Pancreas (tissue), 10 donors: ENCODE results near the gene PTX4. TPM values are rescaled to one million over a fixed set of nuclear protein-coding genes. Genes with fewer than 3 reads are reported as not detected.

Experiments
- ATAC-seq, 4 donors: fragments of 200-7000 bp; cut with Tn5 transposase; one replicate each; pipeline versions ENCODE4 v1.8.0 to v1.9.1; 2020; ENCODE audit warnings: mild to moderate bottlenecking in 4 of 4, moderate library complexity in 4 of 4
- DNase-seq, 6 donors: peaks; one replicate each; pipeline ENCODE4 v3.0.0-alpha.2; 2020
- FAIRE-seq: peaks from 2 replicates; lab custom pipeline; 2012; peaks lifted over from hg19 to GRCh38; lab: Jason Lieb, UNC
- H3K27ac ChIP-seq, 4 donors: fragments of 200-600 bp; sonication (generic); 1 replicate in 3 of 4; 2 replicates in 1 of 4; pipeline versions ENCODE4 v1.5.0 to v1.8.0; 2020
- H3K27me3 ChIP-seq, 4 donors: fragments of 200-600 bp; one replicate each; pipeline ENCODE4 v1.8.0; 2021
- H3K36me3 ChIP-seq, 3 donors: fragments of 200-600 bp; sonication (generic) in 1 of 3; one replicate each; pipeline versions ENCODE4 v1.5.0 to v1.8.0; 2020 to 2021
- H3K4me1 ChIP-seq, 3 donors: fragments of 200-600 bp; one replicate each; pipeline ENCODE4 v1.8.0; 2021
- H3K4me3 ChIP-seq, 4 donors: fragments of 200-600 bp; sonication (generic) in 2 of 4; one replicate each; pipeline versions ENCODE4 v1.5.0 to v1.8.0; 2020 to 2021
- H3K9me3 ChIP-seq, 4 donors: fragments of 200-600 bp; one replicate each; pipeline ENCODE4 v1.8.0; 2021
- WGBS, 2 donors: extraction: QIAGEN DNeasy Blood & Tissue Kit; methylation state at CpG; one replicate each; pipeline ENCODE4 v1.1.7; 2013; 5-methylcytosine and 5-hydroxymethylcytosine counted together
- intact Hi-C, 3 donors: fragments of 100-400 bp; cut with DNase I; formaldehyde crosslinking; loops; one replicate each; pipeline versions ENCODE4 v1.11.1 to v1.14.2; 2022
- polyA plus RNA-seq, 2 donors: library from polyadenylated mRNA; stranded (reverse); fragments of 200-250 nt; gene quantifications; one replicate each; pipeline ENCODE4 v1.2.3, GENCODE V29; 2013
- total RNA-seq, 6 donors: library from RNA; stranded (reverse); fragmentation: NEBNext Ultra II Directional in 4 of 6; extraction: Animal tissue kit (Norgen Biotek cat#: 25700) in 4 of 6; gene quantifications; one replicate each; pipeline versions ENCODE4 v1.2.1 to v1.2.4, GENCODE V29; 2021 to 2023
- TF ChIP-seq, protein P1 (sequence below), 4 donors: fragments of 200-600 bp; sonication (generic) in 3 of 4; IDR thresholded peaks; one replicate each; pipeline versions ENCODE4 v1.5.0 to v1.8.0; 2021; ENCODE audit warnings: antibody characterized with exemption in 4 of 4
- donor health status: healthy with polysubstance abuse.
- donor health status: DM: no; HTN: no; CAD: no; lungs with moderate emphysema.
- donor health status: DM: no; HTN: no; CAD: no.
- donor health status: control.
- donor health status: control.
- donor health status: Bipolar disorder and iron deficiency.
- donor health status: DM: yes; HTN: yes; CAD: no.
- donor health status: DM: no; HTN: no; CAD: no.
- donor health status: DM: no; HTN: no; CAD: no.
- donor health status: DM: yes; HTN: yes; CAD: no.

PTX4 gene
- total and polyA plus RNA-seq, 8 donors, result not detected

DNA sequence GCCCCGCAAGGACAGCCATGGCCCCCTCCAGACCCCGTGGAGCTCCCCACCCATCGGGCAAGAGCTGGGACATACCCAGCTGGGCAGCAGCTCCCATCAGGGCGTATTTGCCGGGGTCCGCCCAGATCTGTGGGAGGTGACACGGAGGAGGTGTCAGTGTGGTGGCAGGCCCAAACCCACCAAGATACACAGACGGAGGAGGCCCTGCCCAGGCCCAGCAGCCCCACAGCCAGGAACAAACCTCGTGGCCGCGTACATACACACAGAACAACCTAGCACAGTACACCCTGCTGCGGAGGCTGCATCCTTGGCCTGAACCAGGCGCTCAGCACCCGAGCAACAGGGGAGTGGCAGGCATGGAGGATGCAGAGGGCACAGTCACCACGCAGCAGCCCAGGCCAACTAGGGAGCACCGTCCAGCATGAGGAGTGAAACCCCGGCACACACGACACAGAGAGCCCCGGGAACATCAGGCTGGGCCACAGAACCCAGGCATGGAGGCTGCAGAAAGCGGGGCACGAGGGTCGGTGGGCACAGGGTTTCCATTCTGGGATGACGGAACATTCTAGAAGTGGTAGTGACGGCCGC lies 39.4 kb downstream of the PTX4 start:
- WGBS, 2 donors, result 95 to 96% methylated on average over 25 of the region's 25 CpGs
- DNase-seq, result peak in 1 of 6 donors; percentile 62

DNA sequence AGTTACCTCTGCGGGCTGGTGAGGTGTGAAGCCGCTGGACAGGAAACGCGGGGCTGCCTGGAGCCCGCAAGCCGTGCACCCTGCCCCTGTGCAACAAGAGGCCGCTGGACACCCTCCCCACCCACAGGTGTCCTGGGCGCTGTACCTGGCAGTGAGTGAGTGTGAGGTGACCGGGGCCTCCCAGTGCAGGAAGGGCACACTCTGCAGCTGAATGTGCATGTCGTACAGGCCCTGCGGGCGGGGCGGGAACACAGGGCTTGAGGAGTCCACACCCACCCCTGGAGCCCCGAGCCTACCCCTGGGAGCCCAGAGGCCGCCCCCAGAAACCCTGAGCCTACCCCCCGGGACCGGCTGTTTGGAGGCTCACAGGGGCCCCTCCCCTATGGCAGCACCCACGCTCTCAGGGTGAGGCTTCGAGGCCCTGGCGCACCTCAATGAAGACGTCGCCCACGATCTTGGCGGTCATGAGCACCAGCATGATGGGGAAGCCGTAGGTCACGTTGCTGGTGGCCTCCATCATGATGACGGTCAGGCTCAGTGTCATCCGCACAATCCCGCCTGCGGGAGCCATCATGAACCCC lies 40.1 kb downstream of the PTX4 start:
- no peak for DNase-seq
- Histone ChIP-seq H3K4me1 (no peaks in the 10 kb centered on the region), H3K4me3 (no peak overlapping the region), H3K36me3 (peaks cover 0 to 9% (median 7%) of the 10 kb centered on the region in 3 donors), H3K9me3 (no peaks in the 10 kb centered on the region), H3K27me3 (no peaks in the 10 kb centered on the region), H3K27ac (no peak overlapping the region)
- no peak for FAIRE-seq
- no peak for ATAC-seq
- 94 to 96% methylated on average over 29 to 30 of the region's 30 CpGs for WGBS, 2 donors
- TF ChIP-seq, protein P1, sequence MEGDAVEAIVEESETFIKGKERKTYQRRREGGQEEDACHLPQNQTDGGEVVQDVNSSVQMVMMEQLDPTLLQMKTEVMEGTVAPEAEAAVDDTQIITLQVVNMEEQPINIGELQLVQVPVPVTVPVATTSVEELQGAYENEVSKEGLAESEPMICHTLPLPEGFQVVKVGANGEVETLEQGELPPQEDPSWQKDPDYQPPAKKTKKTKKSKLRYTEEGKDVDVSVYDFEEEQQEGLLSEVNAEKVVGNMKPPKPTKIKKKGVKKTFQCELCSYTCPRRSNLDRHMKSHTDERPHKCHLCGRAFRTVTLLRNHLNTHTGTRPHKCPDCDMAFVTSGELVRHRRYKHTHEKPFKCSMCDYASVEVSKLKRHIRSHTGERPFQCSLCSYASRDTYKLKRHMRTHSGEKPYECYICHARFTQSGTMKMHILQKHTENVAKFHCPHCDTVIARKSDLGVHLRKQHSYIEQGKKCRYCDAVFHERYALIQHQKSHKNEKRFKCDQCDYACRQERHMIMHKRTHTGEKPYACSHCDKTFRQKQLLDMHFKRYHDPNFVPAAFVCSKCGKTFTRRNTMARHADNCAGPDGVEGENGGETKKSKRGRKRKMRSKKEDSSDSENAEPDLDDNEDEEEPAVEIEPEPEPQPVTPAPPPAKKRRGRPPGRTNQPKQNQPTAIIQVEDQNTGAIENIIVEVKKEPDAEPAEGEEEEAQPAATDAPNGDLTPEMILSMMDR (IDR thresholded peaks at IDR 0.05), result no peak
- intact Hi-C loops, result no loop called here

More for the DNA sequence above, 39.4 kb downstream of the PTX4 start:
- no peak overlapping the region for H3K4me3 ChIP-seq
- intact Hi-C loops, result no loop called here
- ATAC-seq (no peak), FAIRE-seq (no peak)
- TF ChIP-seq, protein P1 (IDR thresholded peaks at IDR 0.05), result no peak
- H3K27ac ChIP-seq, result no peak overlapping the region
- H3K4me1 ChIP-seq, result no peaks in the 10 kb centered on the region
- no peaks in the 10 kb centered on the region for H3K27me3 ChIP-seq
- peaks cover 0 to 14% (median 7%) of the 10 kb centered on the region in 3 donors for H3K36me3 ChIP-seq
- H3K9me3 ChIP-seq, result no peaks in the 10 kb centered on the region

DNA sequence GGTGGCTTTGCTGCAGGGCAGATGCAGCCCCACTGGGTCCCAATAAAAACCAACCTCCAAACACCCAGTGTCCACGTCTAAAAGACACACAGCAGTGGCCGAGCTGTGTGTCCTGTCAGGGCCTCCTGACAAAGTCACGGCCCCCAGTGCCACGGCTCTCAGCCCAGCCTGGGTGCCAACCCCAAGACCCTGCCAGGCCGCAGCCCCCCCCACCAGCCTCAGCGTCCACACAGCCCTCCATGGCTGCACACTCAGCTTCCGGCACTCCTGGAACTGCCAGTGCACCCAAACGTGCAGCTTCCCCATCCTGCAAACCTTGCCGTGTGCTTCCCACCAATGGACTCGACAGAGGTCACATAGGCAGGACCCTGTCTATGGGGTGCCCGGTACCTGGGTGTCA lies 40.8 kb downstream of the PTX4 start:
- H3K4me3 ChIP-seq, result no peak overlapping the region
- ATAC-seq (no peak), FAIRE-seq (no peak), DNase-seq (peak in 1 of 6 donors; percentile 60)
- no peaks in the 10 kb centered on the region for H3K27me3 ChIP-seq
- intact Hi-C loops, result no loop called here
- TF ChIP-seq, protein P1 (IDR thresholded peaks at IDR 0.05), result no peak
- H3K36me3 ChIP-seq, result peaks cover 0 to 6% (median 3%) of the 10 kb centered on the region in 3 donors
- whole genome bisulfite sequencing, 2 donors, result 91 to 93% methylated on average over 11 of the region's 11 CpGs
- no peaks in the 10 kb centered on the region for H3K9me3 ChIP-seq
- no peaks in the 10 kb centered on the region for H3K4me1 ChIP-seq
- no peak overlapping the region for H3K27ac ChIP-seq

- H3K4me1 ChIP-seq, result no peaks in the 10 kb centered on the region
- 93% methylated on average over 35 to 41 of the region's 41 CpGs for WGBS, 2 donors
- DNase-seq (no peak), FAIRE-seq (no peak), ATAC-seq (no peak)
- H3K4me3 ChIP-seq, result no peak overlapping the region
- no peaks in the 10 kb centered on the region for H3K9me3 ChIP-seq
- H3K27me3 ChIP-seq, result no peaks in the 10 kb centered on the region
- no peak overlapping the region for H3K27ac ChIP-seq
- TF ChIP-seq, protein P1 (IDR thresholded peaks at IDR 0.05), result no peak
- no peaks in the 10 kb centered on the region for H3K36me3 ChIP-seq
- intact Hi-C loops, result no loop called here
Measured at GRCh38 chr16:1446296-1447080, 42.3 kb downstream of the PTX4 start.
